Mammary epithelial cell (primary cell): Measurements from ENCODE around the gene MOG.

Experiments
- EZH2 ChIP-seq: IDR thresholded peaks from 2 replicates; pipeline ENCODE4 v1.6.1; 2012; ENCODE audit warnings: low read length, inconsistent platforms, borderline replicate concordance
- TF ChIP-seq, protein P1 (sequence below), 2 donors: IDR thresholded peaks in 1 of 2; conservative IDR thresholded peaks in 1 of 2; 2 replicates each; pipeline ENCODE4 v1.5.1; 2011 to 2012; ENCODE audit warnings: inconsistent platforms in 2 of 2, low read length in 2 of 2, mild to moderate bottlenecking in 2 of 2, control low read depth in 1 of 2, low read depth in 1 of 2; ENCODE audit not compliant: insufficient read depth in 1 of 2; ENCODE audit errors: extremely low read depth in 1 of 2

DNA sequence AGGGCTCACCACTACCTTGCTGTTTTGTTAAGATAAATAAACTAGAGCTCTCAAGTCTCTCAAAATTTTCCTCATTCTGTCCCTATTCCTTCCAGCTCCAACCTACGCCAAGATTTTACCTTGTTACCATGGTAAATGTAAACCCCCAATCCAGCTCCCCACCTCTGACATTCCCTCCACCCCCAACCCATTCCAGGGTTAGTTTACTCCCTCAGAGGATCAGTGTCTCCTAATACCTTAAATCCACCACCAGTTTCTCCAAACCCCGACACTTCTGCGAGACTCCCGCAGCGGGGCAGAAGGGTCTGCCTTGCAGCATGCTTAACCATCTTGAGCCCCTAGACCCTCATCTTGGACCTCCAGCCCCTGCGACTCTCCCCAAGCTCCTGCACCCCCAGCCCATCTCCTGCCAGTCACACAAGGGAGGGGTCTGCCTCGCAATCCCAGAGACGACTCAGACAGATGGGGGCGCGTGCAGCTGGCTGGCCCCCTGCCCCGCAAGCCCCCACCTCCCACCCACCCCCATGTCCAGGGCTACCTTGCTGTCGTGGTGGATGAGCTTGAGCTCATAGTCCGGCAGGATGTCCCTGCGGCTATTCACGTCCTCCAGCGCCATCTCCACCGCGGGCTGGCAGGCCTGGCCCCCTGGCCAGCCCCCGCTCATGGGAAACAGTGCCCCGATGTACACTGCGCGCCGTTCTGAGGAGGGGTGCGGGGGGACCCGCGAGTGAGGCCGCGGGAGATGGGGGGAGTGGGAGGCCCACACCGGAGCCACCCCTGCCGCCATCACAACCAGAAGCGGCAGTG is 29.7 kb upstream of the MOG start:
- TF ChIP-seq, protein P1, sequence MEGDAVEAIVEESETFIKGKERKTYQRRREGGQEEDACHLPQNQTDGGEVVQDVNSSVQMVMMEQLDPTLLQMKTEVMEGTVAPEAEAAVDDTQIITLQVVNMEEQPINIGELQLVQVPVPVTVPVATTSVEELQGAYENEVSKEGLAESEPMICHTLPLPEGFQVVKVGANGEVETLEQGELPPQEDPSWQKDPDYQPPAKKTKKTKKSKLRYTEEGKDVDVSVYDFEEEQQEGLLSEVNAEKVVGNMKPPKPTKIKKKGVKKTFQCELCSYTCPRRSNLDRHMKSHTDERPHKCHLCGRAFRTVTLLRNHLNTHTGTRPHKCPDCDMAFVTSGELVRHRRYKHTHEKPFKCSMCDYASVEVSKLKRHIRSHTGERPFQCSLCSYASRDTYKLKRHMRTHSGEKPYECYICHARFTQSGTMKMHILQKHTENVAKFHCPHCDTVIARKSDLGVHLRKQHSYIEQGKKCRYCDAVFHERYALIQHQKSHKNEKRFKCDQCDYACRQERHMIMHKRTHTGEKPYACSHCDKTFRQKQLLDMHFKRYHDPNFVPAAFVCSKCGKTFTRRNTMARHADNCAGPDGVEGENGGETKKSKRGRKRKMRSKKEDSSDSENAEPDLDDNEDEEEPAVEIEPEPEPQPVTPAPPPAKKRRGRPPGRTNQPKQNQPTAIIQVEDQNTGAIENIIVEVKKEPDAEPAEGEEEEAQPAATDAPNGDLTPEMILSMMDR (conservative IDR thresholded peaks at IDR 0.05 in 1 of 2, IDR thresholded peaks at IDR 0.05 in 1 of 2; ENCODE audit: extremely low read depth in 1 of 2, insufficient read depth in 1 of 2, low read depth in 1 of 2, low read length in 2 of 2), result no peak
- TF ChIP-seq EZH2, result no peak
